Measurements from ENCODE around the gene CKLF.
"Not testable (repeated sequence)": the region's sequence is repeated elsewhere in the genome, so short reads cannot be mapped to it uniquely, and the experiment has no call there.

The CKLF gene

GRCh38 chr16:66552286-66553177 is at the start of gene CKLF:
Gene CKLF, plus strand, starts transcription at chr16:66552576. Its CDS starts 140 bp downstream, at chr16:66552716.
- peak; percentile 89 for DNase-seq (ENCODE audit: low spot score)

- DNase-seq (ENCODE audit: low spot score): no peak
These were observed 49.3 kb upstream of the CKLF start for GRCh38 chr16:66503030-66503429.

GRCh38 chr16:66503612-66504011 is 48.8 kb upstream of the CKLF start:
- DNase-seq (ENCODE audit: low spot score): no peak

GRCh38 chr16:66507731-66508239 is 44.6 kb upstream of the CKLF start:
- no peak for DNase-seq (ENCODE audit: low spot score)

- DNase-seq (ENCODE audit: low spot score): no peak
These were observed 44.0 kb upstream of the CKLF start for GRCh38 chr16:66508248-66508913.

- DNase-seq (ENCODE audit: low spot score): no peak
These were observed 43.4 kb upstream of the CKLF start for GRCh38 chr16:66508914-66509496.

GRCh38 chr16:66509576-66509975 is 42.8 kb upstream of the CKLF start:
- DNase-seq (ENCODE audit: low spot score): no peak

- no peak for DNase-seq (ENCODE audit: low spot score)
These were observed 42.1 kb upstream of the CKLF start for GRCh38 chr16:66510298-66510697.

GRCh38 chr16:66510711-66511601 is 41.4 kb upstream of the CKLF start:
- DNase-seq (ENCODE audit: low spot score): peak; percentile 46

GRCh38 chr16:66511602-66512271 is 40.6 kb upstream of the CKLF start:
- DNase-seq (ENCODE audit: low spot score): peak; percentile 37

GRCh38 chr16:66512272-66513110 is 39.9 kb upstream of the CKLF start:
- no peak for DNase-seq (ENCODE audit: low spot score)

GRCh38 chr16:66513111-66513723 is 39.2 kb upstream of the CKLF start:
- no peak for DNase-seq (ENCODE audit: low spot score)

GRCh38 chr16:66514391-66514790 is 38.0 kb upstream of the CKLF start:
- DNase-seq (ENCODE audit: low spot score): not testable (repeated sequence)

- DNase-seq (ENCODE audit: low spot score): not testable (repeated sequence)
These were observed 37.3 kb upstream of the CKLF start for GRCh38 chr16:66514980-66515595.

GRCh38 chr16:66515596-66516508 is 36.5 kb upstream of the CKLF start:
- peak; percentile 37 for DNase-seq (ENCODE audit: low spot score)

GRCh38 chr16:66516509-66516807 is 35.9 kb upstream of the CKLF start:
- DNase-seq (ENCODE audit: low spot score): no peak

- DNase-seq (ENCODE audit: low spot score): peak; percentile 98
These were observed 35.4 kb upstream of the CKLF start for GRCh38 chr16:66516808-66517585.

Data from pons (tissue), 1 donor.